NOMO-1 treated with dmso at 0.1 percent for 144 hours (cell line): ENCODE data around the gene EGLN2.
"Not testable (repeated sequence)": the region's sequence is repeated elsewhere in the genome, so short reads cannot be mapped to it uniquely, and the experiment has no call there.

ENCODE experiments used
- DNase-seq: peaks from one replicate; lab custom pipeline; 2025; ENCODE audit not compliant: unreplicated experiment; lab: John Stamatoyannopoulos, UW

The EGLN2 gene

GRCh38 chr19:40801426-40802299 is 2.7 kb downstream of the EGLN2 start:
- no peak for DNase-seq

DNA sequence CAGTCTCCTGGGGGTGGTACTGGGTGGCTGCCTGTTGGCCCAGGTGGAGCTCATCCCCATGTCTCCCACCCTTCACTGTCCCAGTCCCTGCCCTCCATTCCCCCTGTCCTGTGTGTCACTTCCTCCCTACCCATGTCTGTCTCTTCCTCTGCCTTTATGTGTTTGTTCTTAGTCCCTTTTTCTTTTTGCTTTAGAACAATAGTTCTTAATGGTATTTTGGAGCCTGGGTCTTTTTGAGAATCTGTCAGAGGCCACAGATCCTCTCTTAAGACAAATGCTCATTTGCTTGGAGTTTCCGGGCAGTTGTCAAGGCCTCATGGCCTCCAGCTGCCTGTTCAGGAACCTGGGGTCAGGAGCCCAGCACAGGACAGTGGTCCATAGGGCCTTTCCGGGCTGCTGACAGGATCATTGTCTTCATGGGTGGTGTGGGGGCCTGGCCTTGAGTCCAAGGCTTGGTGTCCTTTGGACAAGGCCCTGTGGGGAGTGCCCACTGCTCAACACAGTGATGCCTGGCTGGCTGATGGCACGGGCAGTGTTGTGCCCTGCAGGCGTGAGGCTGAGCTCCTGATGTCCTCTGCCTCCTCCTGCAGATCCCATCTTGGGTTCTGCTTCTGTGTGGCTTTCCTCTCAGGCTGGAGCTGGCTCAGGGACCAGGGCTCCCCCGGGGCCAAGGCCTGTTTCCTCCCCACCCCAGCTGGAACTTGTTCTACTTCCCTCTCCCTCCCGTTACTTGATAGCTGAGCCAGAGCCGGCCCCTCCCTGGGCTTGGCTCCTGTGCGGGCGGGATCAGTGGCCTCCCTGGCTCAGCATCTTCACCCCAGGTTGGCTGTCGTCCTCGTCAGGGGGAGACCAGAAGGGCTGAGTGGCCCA is 3.5 kb downstream of the EGLN2 start:
- DNase-seq = no peak

DNA sequence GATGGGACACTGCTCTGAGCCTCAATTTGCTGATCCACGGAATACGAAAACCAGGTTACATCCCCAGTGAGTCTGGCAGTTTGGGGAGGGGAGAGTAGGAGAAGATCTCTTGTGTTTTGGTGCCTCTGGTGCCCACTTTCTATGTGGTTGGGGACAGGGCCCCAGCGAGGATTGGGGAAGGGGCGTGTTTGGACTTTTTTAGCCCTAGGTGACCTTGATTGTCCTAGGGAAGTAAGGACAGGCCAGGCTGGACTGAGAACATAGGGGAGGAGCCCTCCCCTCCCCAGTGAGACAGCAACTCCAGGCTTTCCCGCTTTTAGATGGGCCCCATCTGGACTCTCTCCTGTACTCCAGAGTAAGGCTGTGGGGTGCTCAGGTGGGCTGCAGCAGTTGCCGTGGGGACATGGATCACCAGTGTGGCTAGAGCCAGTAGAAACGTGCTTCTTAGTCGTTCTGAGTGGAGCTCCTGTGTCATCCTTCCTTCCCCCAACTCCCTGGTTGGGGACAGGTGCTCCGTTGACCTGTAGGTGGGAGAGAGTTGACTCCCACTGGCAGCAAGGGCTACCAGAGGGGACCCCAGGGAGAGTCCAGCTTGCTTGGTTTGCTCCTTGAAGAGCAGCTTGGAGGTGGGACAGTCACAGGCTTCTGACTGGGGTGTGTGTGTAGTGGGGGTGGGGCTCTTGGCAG is 4.3 kb downstream of the EGLN2 start:
- DNase-seq = no peak

- DNase-seq = peak; percentile 15
Observed at GRCh38 chr19:40803857-40804782, 5.1 kb downstream of the EGLN2 start.

DNA sequence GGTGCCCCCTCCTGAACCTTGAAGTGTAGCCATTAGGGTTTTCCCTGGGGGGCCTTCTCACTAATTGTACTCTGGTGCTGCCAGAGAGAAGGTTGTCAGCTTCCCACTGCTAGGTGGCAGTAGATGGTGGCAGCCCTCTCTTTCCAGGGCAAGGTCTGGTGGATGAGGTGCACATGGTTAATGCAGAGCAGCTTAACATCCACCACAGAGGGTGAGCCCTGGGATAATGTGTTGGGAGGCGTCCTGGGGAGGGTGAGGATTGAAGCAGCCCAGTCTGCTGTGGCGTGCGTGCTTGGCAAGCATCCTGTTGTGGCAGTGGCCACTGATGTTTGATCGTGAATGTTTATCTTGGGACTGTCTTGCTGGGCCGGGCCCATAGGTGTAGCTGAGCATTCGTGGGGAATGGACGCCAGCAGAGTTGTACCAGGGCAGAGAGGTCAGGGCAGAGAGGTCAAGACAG is 5.8 kb downstream of the EGLN2 start:
- DNase-seq = no peak

GRCh38 chr19:40805258-40805868 is 6.4 kb downstream of the EGLN2 start:
- no peak for DNase-seq

GRCh38 chr19:40806423-40807146 is 7.6 kb downstream of the EGLN2 start:
- DNase-seq = peak; percentile 20

GRCh38 chr19:40807147-40808020 is 8.4 kb downstream of the EGLN2 start:
- DNase-seq = no peak

DNA sequence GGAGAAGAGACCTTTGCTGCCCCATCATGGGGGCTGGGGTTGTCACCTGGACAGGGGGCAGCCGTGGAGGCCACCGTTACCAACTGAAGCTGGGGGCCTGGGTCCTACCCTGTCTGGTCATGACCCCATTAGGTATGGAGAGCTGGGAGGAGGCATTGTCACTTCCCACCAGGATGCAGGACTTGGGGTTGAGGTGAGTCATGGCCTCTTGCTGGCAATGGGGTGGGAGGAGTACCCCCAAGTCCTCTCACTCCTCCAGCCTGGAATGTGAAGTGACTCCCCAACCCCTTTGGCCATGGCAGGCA is 9.0 kb downstream of the EGLN2 start:
- no peak for DNase-seq

DNA sequence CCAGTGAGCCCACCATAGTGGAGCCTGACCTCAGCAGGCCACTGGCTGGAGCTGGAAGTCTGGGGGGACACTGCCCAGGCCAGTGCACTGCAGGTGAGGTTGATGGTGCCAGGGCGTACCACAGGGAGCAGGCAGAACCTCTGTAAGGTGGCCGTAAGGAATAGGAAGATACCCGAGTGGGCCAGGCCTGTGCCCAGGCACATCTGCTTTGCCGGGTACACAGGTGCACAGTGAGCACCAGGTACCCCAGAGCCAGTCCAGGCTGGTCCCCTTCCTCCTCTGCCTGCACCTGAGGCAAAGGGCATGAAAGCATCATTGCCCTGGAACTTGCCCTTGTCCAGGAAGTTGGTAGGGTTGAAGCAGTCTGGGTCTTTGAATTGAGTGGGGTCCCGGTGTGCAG is 9.5 kb downstream of the EGLN2 start:
- no peak for DNase-seq

GRCh38 chr19:40809358-40810086 is 10.5 kb downstream of the EGLN2 start:
- DNase-seq = no peak

GRCh38 chr19:40810160-40810559 is 11.2 kb downstream of the EGLN2 start:
- no peak for DNase-seq

GRCh38 chr19:40810649-40811408 is 11.8 kb downstream of the EGLN2 start:
- peak; percentile 63 for DNase-seq

DNA sequence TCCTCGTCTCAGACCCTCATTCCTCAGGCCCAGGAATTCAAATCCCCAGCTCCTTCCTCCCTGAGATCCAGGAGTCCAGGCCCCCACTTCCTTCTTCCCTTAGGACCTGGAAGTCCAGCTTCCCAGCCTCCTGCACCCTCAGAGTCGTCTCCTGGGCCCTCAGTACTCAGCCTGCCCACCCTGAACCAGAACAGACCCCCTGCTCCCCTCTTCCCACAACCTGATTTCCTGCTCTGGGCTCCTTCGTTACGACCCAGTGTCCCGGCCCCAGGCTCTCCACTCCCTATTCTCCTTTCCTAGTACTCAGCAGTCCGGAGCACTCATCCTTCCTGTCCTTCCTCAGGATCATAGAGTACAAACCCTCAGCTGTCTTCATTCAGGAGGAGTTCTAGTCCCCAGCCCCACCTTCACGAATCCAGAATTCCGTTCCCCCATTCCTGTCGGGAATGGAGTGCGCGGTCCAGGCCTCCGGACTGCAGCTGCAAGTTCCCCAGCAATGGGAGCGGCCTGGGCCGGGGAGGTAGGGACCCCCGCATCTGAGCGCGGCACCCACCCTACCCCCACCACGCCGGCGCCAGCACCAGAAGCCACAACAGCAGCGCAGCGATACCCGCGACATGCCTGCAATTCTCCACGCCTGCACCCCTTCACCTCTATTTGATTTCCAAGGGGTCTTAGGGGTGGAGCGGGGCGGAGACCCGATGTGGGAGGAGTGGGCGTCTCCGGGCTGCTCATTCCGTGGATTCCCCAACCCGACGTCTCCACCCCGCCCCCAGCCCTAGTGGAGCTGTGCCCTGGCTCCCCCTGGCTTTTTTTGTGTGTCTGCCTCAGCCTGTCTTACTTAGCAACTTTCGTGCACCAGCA is 12.7 kb downstream of the EGLN2 start:
- no peak for DNase-seq

DNA sequence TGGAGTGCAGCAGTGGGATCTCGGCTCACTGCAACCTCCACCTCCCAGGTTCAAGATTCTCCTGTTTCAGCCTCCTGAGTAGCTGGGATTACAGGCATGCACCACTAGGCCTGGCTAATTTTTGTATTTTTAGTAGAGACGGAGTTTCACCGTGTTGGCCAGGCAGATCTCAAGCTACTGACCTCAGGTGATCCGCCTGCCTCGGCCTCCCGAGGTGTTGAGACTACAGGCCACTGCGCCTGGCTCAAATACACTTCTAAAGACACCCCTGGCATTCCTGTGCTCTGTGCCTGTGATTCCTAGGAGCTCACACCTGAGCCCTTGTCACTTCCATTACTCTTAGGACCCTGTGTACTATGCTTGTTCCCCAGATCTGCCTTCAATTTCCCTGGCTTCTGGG is 13.6 kb downstream of the EGLN2 start:
- DNase-seq = not testable (repeated sequence)

DNA sequence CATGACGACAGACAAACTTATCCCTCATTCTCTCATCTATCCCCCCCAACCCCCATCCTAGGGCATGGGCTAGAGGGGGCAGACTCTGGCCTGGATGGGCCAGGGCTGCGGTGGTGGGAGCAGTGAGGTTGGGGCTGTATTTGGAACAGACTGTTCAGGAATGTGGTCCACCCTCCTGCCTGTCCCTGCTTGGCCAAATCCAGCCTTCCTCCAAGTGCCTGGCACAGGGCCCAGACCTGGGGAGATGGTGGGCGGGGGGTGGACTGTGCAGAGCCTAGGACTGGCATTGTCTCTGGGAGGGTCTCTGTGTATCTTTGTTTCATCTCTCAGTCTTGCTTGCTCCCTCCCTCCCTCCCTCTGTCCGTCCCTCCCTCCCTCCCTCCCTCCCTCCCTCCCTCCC is 14.2 kb downstream of the EGLN2 start:
- DNase-seq = no peak
